GM12878 (cell line): Measurements from ENCODE around the gene SLC29A4. TPM values are rescaled to one million over a fixed set of nuclear protein-coding genes. Genes with fewer than 3 reads are reported as not detected.

Source experiments
- ATAC-seq: fragments of 200-7000 bp; cut with Tn5 transposase; 3 replicates; pipeline ENCODE4 v1.9.1; 2020; ENCODE audit warnings: mild to moderate bottlenecking, moderate library complexity
- BruUV-seq: library from RNA; stranded (reverse); fragments of 400-500 nt; replicated peaks from 2 replicates; lab custom pipeline; 2021; lab: Mats Ljungman, UMichigan
- CTCF ChIA-PET: fragments of 300-600 bp; sonication (Branson Sonifier 250); formaldehyde crosslinking; extraction: SDS; loops from one replicate; lab custom pipeline; 2021; ENCODE audit warnings: inconsistent platforms; lab: Yijun Ruan, JAX
- POLR2A ChIA-PET: fragments of 350-600 bp; formaldehyde crosslinking; extraction: SDS; loops from one replicate; lab custom pipeline; 2021; ENCODE audit warnings: inconsistent platforms; lab: Charles Lee
- RAD21 ChIA-PET: fragments of 300-600 bp; sonication (Branson Sonifier 250); formaldehyde crosslinking; loops from one replicate; lab custom pipeline; 2023; ENCODE audit warnings: antibody characterized with exemption; ENCODE audit not compliant: unreplicated experiment; lab: Charles Lee
- SMC1A ChIA-PET: fragments of 300-600 bp; sonication (Branson Sonifier 250); formaldehyde crosslinking; loops from one replicate; lab custom pipeline; 2023; ENCODE audit not compliant: unreplicated experiment, uncharacterized antibody; lab: Charles Lee
- DNase-seq: peaks from one replicate; pipeline ENCODE4 v3.0.0-alpha.2; 2011; ENCODE audit warnings: low read depth, low spot score
- FAIRE-seq: peaks from 3 replicates; lab custom pipeline; 2011; peaks lifted over from hg19 to GRCh38; lab: Jason Lieb, UNC
- H2AFZ ChIP-seq: 2 replicates; pipeline ENCODE4 v1.6.0; 2011; ENCODE audit warnings: low read depth, low read length, control low read depth; ENCODE audit not compliant: control insufficient read depth
- H3K27ac ChIP-seq: 2 replicates; pipeline ENCODE4 v1.5.1; 2011; ENCODE audit warnings: control low read depth; ENCODE audit not compliant: control insufficient read depth, insufficient read depth
- H3K27me3 ChIP-seq, 2 experiments: replicated peaks in 1 of 2; 2 replicates each; pipeline versions ENCODE4 v1.6.0 to v1.6.1; 2011; ENCODE audit warnings: low read length in 1 of 2; ENCODE audit not compliant: control insufficient read depth in 2 of 2, insufficient read depth in 2 of 2
- H3K36me3 ChIP-seq, 2 experiments: 2 replicates each; pipeline ENCODE4 v1.5.1; 2011; ENCODE audit warnings: low read length in 1 of 2; ENCODE audit not compliant: control insufficient read depth in 2 of 2, insufficient read depth in 2 of 2
- H3K4me1 ChIP-seq: 2 replicates; pipeline ENCODE4 v1.6.1; 2011; ENCODE audit warnings: mild to moderate bottlenecking, low read length, moderate library complexity, mixed read lengths; ENCODE audit not compliant: control insufficient read depth, insufficient read depth
- H3K4me2 ChIP-seq: 2 replicates; pipeline ENCODE4 v1.6.0; 2011; ENCODE audit warnings: control low read depth; ENCODE audit not compliant: control insufficient read depth, insufficient read depth
- H3K4me3 ChIP-seq: fragments of 200-600 bp; sonication (generic); 2 replicates; pipeline ENCODE4 v1.5.1; 2016
- H3K79me2 ChIP-seq: 2 replicates; pipeline ENCODE4 v1.6.0; 2011; ENCODE audit warnings: low read length; ENCODE audit not compliant: control insufficient read depth, insufficient read depth
- H3K9ac ChIP-seq: 2 replicates; pipeline ENCODE4 v1.8.0; 2011; ENCODE audit warnings: low read length, control low read depth, mixed read lengths; ENCODE audit not compliant: control insufficient read depth, insufficient read depth
- H3K9me3 ChIP-seq: replicated peaks from 3 replicates; pipeline ENCODE4 v1.5.1; 2011; ENCODE audit warnings: mild to moderate bottlenecking, low read length; ENCODE audit not compliant: control insufficient read depth, insufficient read depth
- H4K20me1 ChIP-seq: 2 replicates; pipeline ENCODE4 v1.6.0; 2011; ENCODE audit not compliant: control insufficient read depth, insufficient read depth
- FOXM1 ChIP-seq: IDR thresholded peaks from 2 replicates; pipeline ENCODE4 v1.6.1; 2012; ENCODE audit warnings: low read depth, mild to moderate bottlenecking, inconsistent platforms, low read length, moderate library complexity
- HDAC6 ChIP-seq: fragments of 200-600 bp; sonication (generic); IDR thresholded peaks from one replicate; pipeline ENCODE4 v1.8.0; 2017; ENCODE audit warnings: antibody characterized with exemption; ENCODE audit not compliant: unreplicated experiment
- KLF5 ChIP-seq: fragments of 450-650 bp; IDR thresholded peaks from 2 replicates; pipeline ENCODE4 v1.6.1; 2014; ENCODE audit warnings: mild to moderate bottlenecking; ENCODE audit not compliant: partially characterized antibody
- NFIC ChIP-seq: IDR thresholded peaks from 2 replicates; pipeline ENCODE4 v1.6.1; 2012; ENCODE audit warnings: low read depth, mild to moderate bottlenecking, inconsistent platforms, low read length, moderate library complexity
- NFYB ChIP-seq: IDR thresholded peaks from 2 replicates; pipeline ENCODE4 v1.6.1; 2011; ENCODE audit warnings: low read depth, mild to moderate bottlenecking, low read length, improper control_type of control experiment, moderate library complexity; ENCODE audit not compliant: insufficient read depth
- PBX3 ChIP-seq: IDR thresholded peaks from 2 replicates; pipeline ENCODE4 v1.6.1; 2011; ENCODE audit warnings: mild to moderate bottlenecking, low read depth, low read length, moderate library complexity; ENCODE audit not compliant: insufficient replicate concordance
- POLR2AphosphoS5 ChIP-seq: IDR thresholded peaks from 2 replicates; pipeline ENCODE4 v1.6.1; 2011; ENCODE audit warnings: mild to moderate bottlenecking, low read length, inconsistent platforms
- POU2F2 ChIP-seq: IDR thresholded peaks from 3 replicates; pipeline ENCODE4 v1.6.1; 2011; ENCODE audit warnings: low read depth, mild to moderate bottlenecking, low read length, borderline replicate concordance
- RELB ChIP-seq: fragments of 450-650 bp; IDR thresholded peaks from 2 replicates; pipeline ENCODE4 v1.6.1; 2017; ENCODE audit warnings: low read depth, mild to moderate bottlenecking, moderate library complexity
- TARDBP ChIP-seq: IDR thresholded peaks from 2 replicates; pipeline ENCODE4 v1.6.1; 2016; ENCODE audit warnings: borderline replicate concordance
- ZBTB40 ChIP-seq: fragments of 450-650 bp; IDR thresholded peaks from 2 replicates; pipeline ENCODE4 v1.6.1; 2016; ENCODE audit warnings: mild to moderate bottlenecking, moderate library complexity, borderline replicate concordance
- WGBS: methylation state at CpG from one replicate; pipeline ENCODE4 v1.1.6; 2016; ENCODE audit warnings: low lambda C conversion rate; ENCODE audit not compliant: insufficient replicate concordance, insufficient coverage; ENCODE audit errors: missing lambda C conversion rate; 5-methylcytosine and 5-hydroxymethylcytosine counted together
- in situ Hi-C: fragments of 300-500 bp; cut with MboI; formaldehyde crosslinking; loops from 9 replicates; pipeline ENCODE4 v1.14.3; 2018; ENCODE audit warnings: mixed read lengths
- intact Hi-C: fragments of 100-400 bp; cut with micrococcal nuclease; formaldehyde crosslinking; loops from one replicate; pipeline ENCODE4 v1.14.2; 2022; ENCODE audit not compliant: unreplicated experiment
- polyA plus RNA-seq, 11 experiments: library from polyadenylated mRNA; depleted of rRNA in 4 of 11; unstranded in 6 of 11; stranded (reverse) in 5 of 11; fragments of >200 nt; fragmentation: Nextera tagmentation in 4 of 11; fragmentation: Illumina TruSeq in 1 of 11; extraction: Ambion mirVana in 4 of 11; extraction: Trizol in 1 of 11; gene quantifications; 1 replicate in 1 of 11; 2 replicates in 10 of 11; pipeline versions ENCODE4 v1.2.1 to v1.2.3, GENCODE V29; 2011 to 2016; ENCODE audit warnings: inconsistent platforms in 2 of 11, missing spikeins in 2 of 11, low read depth in 1 of 11
- total RNA-seq, 4 experiments: library from RNA; depleted of rRNA in 3 of 4; stranded (reverse); fragments of >200 nt in 3 of 4; fragmentation: Illumina TruSeq in 1 of 4; extraction: Trizol in 1 of 4; gene quantifications; 2 replicates each; pipeline versions ENCODE4 v1.2.1 to v1.2.3, GENCODE V29; 2013 to 2021
- TF ChIP-seq, protein P1 (sequence below): IDR thresholded peaks from 2 replicates; pipeline ENCODE4 v1.6.1; 2012; ENCODE audit warnings: low read depth, low read length, improper control_type of control experiment

The SLC29A4 gene
- total and polyA plus RNA-seq, 10 of the 15 experiments (the other 5 are each of a cell fraction or from before 2014, with no cell fraction given) = 0.11 to 0.72 (median 0.23) TPM; not detected in 3

GRCh38 chr7:5320802-5321396 lies 38.2 kb downstream of the SLC29A4 start (continued):
- no peak for TF ChIP-seq PBX3

GRCh38 chr7:5322621-5323410 lies 40.1 kb downstream of the SLC29A4 start:
- intact Hi-C loops = no loop called here
- Histone ChIP-seq H3K4me1 (no peaks in the 10 kb centered on the region), H3K79me2 (no peaks in the 10 kb centered on the region), H3K4me3 (no peak overlapping the region), H3K4me2 (no peak overlapping the region), H3K36me3 (peaks cover 0 to 1% of the 10 kb centered on the region in 2 experiments; a peak in 1 of 4 replicates), H3K27me3 (no peaks in the 10 kb centered on the region), H4K20me1 (no peaks in the 10 kb centered on the region), H3K27ac (no peak overlapping the region), H3K9ac (no peak overlapping the region), H2AFZ (no peak overlapping the region), H3K9me3 (peaks cover 4% of the 10 kb centered on the region; the same call in 2 of the 3 replicates)
- DNase-seq = no peak
- no peak for ATAC-seq
- no TSS peak for BruUV-seq
- in situ Hi-C loops = no loop called here
- TF ChIP-seq TARDBP (no peak), ZBTB40 (no peak), HDAC6 (no peak), NFYB (no peak), FOXM1 (no peak), POU2F2 (no peak), RELB (no peak), POLR2AphosphoS5 (no peak), KLF5 (no peak), NFIC (no peak)
- TF ChIP-seq, protein P1, sequence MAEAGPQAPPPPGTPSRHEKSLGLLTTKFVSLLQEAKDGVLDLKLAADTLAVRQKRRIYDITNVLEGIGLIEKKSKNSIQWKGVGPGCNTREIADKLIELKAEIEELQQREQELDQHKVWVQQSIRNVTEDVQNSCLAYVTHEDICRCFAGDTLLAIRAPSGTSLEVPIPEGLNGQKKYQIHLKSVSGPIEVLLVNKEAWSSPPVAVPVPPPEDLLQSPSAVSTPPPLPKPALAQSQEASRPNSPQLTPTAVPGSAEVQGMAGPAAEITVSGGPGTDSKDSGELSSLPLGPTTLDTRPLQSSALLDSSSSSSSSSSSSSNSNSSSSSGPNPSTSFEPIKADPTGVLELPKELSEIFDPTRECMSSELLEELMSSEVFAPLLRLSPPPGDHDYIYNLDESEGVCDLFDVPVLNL = no peak
- CTCF ChIA-PET = no interaction called here
- POLR2A ChIA-PET = no interaction called here
- RAD21 ChIA-PET = no interaction called here
- SMC1A ChIA-PET = no interaction called here
- FAIRE-seq = no peak
- 91% methylated on average over 27 of the region's 29 CpGs for WGBS
